Measurements from ENCODE around the gene ACSF2. TPM values are rescaled to one million over a fixed set of nuclear protein-coding genes. Genes with fewer than 3 reads are reported as not detected.

The ACSF2 gene
- total and polyA plus RNA-seq, 2 of the 13 experiments (the other 11 are each of a cell fraction or from before 2014, with no cell fraction given) = 87.3 to 109 TPM

GRCh38 chr17:50397111-50397918 is 28.7 kb upstream of the ACSF2 start, which contains the start of gene LRRC59 (continued):
- TF ChIP-seq GTF3A (CRISPR knock-in tag; conservative IDR thresholded peaks at IDR 0.05) = peak; percentile 99
- TF ChIP-seq, protein P1, sequence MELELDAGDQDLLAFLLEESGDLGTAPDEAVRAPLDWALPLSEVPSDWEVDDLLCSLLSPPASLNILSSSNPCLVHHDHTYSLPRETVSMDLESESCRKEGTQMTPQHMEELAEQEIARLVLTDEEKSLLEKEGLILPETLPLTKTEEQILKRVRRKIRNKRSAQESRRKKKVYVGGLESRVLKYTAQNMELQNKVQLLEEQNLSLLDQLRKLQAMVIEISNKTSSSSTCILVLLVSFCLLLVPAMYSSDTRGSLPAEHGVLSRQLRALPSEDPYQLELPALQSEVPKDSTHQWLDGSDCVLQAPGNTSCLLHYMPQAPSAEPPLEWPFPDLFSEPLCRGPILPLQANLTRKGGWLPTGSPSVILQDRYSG (CRISPR knock-in tag; IDR thresholded peaks at IDR 0.05) = peak; percentile 68; the same call in 1 of the 2 replicates
- peak; percentile 98 for TF ChIP-seq ZSCAN21 (CRISPR knock-in tag; IDR thresholded peaks at IDR 0.05; ENCODE audit: borderline replicate concordance)
- peak; percentile 98 for TF ChIP-seq ZNF607 (CRISPR knock-in tag; IDR thresholded peaks at IDR 0.05; ENCODE audit: borderline replicate concordance)
- TF ChIP-seq, protein P2, sequence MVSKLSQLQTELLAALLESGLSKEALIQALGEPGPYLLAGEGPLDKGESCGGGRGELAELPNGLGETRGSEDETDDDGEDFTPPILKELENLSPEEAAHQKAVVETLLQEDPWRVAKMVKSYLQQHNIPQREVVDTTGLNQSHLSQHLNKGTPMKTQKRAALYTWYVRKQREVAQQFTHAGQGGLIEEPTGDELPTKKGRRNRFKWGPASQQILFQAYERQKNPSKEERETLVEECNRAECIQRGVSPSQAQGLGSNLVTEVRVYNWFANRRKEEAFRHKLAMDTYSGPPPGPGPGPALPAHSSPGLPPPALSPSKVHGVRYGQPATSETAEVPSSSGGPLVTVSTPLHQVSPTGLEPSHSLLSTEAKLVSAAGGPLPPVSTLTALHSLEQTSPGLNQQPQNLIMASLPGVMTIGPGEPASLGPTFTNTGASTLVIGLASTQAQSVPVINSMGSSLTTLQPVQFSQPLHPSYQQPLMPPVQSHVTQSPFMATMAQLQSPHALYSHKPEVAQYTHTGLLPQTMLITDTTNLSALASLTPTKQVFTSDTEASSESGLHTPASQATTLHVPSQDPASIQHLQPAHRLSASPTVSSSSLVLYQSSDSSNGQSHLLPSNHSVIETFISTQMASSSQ (IDR thresholded peaks at IDR 0.05; ENCODE audit: low read depth) = no peak; the same call in 1 of the 2 replicates
- TF ChIP-seq, protein P2 (CRISPR knock-in tag; IDR thresholded peaks at IDR 0.05; ENCODE audit: borderline replicate concordance) = peak; percentile 92
- peak; percentile 33; the same call in 1 of the 2 replicates for TF ChIP-seq TBX3 (IDR thresholded peaks at IDR 0.05; ENCODE audit: borderline replicate concordance)
- peak; percentile 100 for TF ChIP-seq DMAP1 (CRISPR knock-in tag; IDR thresholded peaks at IDR 0.05)
- no peak for TF ChIP-seq ZNF879 (CRISPR knock-in tag; IDR thresholded peaks at IDR 0.05)
- peak; percentile 87; the same call in 1 of the 2 replicates for TF ChIP-seq CREBL2 (CRISPR knock-in tag; IDR thresholded peaks at IDR 0.05; ENCODE audit: borderline replicate concordance)
- TF ChIP-seq ZFP36 (IDR thresholded peaks at IDR 0.05; ENCODE audit: borderline replicate concordance, low read depth, low read length, partially characterized antibody) = no peak
- TF ChIP-seq ZHX1 (CRISPR knock-in tag; IDR thresholded peaks at IDR 0.05; ENCODE audit: low read depth) = peak; percentile 99
- peak; percentile 87; the same call in 2 of the 3 replicates for TF ChIP-seq MXI1 (IDR thresholded peaks at IDR 0.05; ENCODE audit: borderline replicate concordance, low read depth, low read length)
- TF ChIP-seq ZNF780A (CRISPR knock-in tag; IDR thresholded peaks at IDR 0.05) = peak; percentile 98; the same call in 1 of the 2 replicates
- 0 out of 2 replicates have a peak, but pooled peaks have one; percentile 15 for TF ChIP-seq PREB (CRISPR knock-in tag; IDR thresholded peaks at IDR 0.05)
- TF ChIP-seq ZSCAN9 (CRISPR knock-in tag; IDR thresholded peaks at IDR 0.05; ENCODE audit: borderline replicate concordance) = peak; percentile 97
- TF ChIP-seq TFDP2 (CRISPR knock-in tag; IDR thresholded peaks at IDR 0.05) = peak; percentile 96
- TF ChIP-seq NFRKB (IDR thresholded peaks at IDR 0.05) = no peak

All from HepG2 (cell line).